HG02840 (cell line): Measurements from ENCODE around the gene RRAGC.

ENCODE experiments used
- ATAC-seq: cut with Tn5 transposase; IDR thresholded peaks from one replicate; pipeline ENCODE4 v1.9.1; 2021; ENCODE audit warnings: mild to moderate bottlenecking, moderate library complexity, moderate number of reproducible peaks; ENCODE audit not compliant: unreplicated experiment, low FRiP score

Gene RRAGC

DNA sequence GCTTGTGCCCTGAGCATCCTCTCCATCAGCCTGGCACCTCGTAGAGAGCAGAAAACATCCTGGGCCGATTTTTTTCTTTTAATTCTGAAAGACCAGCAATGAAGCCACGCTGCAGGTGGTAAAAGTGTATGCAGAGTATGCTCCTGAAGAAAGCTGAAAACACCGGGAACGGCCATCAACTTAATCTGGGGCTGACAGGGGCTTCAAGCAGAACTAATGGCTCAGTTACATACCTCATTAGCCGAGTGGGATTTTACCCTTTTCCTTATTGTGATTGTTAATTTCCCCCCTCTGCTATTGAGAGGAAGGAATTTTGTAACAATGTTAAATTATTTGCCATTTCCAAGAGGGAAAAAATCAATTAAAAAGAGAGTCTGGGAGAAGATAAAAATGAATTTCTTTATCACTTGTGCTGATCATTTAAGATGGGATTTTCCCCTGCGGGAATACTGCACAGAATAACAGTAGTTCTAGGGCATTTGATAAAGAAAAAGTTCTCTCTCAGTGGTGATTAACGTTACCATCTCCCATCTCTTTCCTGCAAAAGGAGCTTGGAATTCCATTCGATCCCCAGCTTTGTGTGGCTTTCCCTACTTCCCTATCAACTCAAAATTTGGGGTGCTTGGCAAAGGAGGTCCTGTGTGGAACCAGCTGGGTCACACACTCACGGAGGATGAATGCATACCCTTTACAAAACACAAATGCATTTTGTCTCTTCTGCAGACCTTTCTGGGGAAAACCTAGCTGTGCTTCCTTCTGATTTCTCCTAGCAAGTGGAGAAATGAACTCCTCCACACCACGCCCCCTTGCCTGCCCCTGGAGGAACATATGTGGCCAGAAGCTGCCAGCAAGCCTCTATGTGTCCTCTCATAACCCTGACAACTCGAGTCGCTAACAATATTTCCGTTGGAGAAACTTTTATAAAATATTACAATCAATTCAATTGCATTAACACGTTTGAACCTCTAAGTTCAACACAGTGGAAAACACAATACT lies 70.9 kb downstream of the RRAGC start:
- no peak for ATAC-seq
